Caco-2 (cell line): ENCODE results near the gene FGF1. TPM values are rescaled to one million over a fixed set of nuclear protein-coding genes. Genes with fewer than 3 reads are reported as not detected.
A peak's percentile ranks its signal among the peaks of the same experiment; 100 is the strongest.

Experiments
- BruUV-seq: library from RNA; stranded (reverse); fragments of 400-500 nt; replicated peaks from 2 replicates; lab custom pipeline; 2021; lab: Mats Ljungman, UMichigan
- CTCF ChIA-PET: fragments of 300-600 bp; sonication (Branson Sonifier 250); formaldehyde crosslinking; loops from one replicate; lab custom pipeline; 2022; ENCODE audit warnings: antibody characterized with exemption; lab: Charles Lee
- POLR2A ChIA-PET: fragments of 300-600 bp; sonication (Branson Sonifier 250); formaldehyde crosslinking; loops from one replicate; lab custom pipeline; 2022; ENCODE audit warnings: antibody characterized with exemption; lab: Charles Lee
- DNase-seq, 2 experiments: peaks; one replicate each; pipeline versions ENCODE4 v3.0.0 to v3.0.0-alpha.2; 2020 to 2022
- H3K27me3 ChIP-seq: replicated peaks from 2 replicates; pipeline ENCODE4 v1.6.0; 2011; ENCODE audit warnings: low read length; ENCODE audit not compliant: control insufficient read depth, insufficient read depth
- H3K36me3 ChIP-seq: 2 replicates; pipeline ENCODE4 v1.5.1; 2011; ENCODE audit warnings: low read length; ENCODE audit not compliant: control insufficient read depth, insufficient read depth
- H3K4me1 ChIP-seq: fragments of 250-450 bp; sonication (Bioruptor Pico); 2 replicates; pipeline ENCODE4 v1.5.1; 2020; ENCODE audit warnings: mild to moderate bottlenecking
- H3K4me3 ChIP-seq: 2 replicates; pipeline ENCODE4 v1.5.1; 2011; ENCODE audit warnings: low read depth, mild to moderate bottlenecking, control low read depth, low read length
- H3K9me3 ChIP-seq: fragments of 250-450 bp; sonication (Bioruptor Pico); 2 replicates; pipeline ENCODE4 v1.5.1; 2020; ENCODE audit warnings: mild to moderate bottlenecking, moderate library complexity
- H3K27ac Mint-ChIP-seq: one replicate; pipeline ENCODE4 v1.8.0; 2022; ENCODE audit warnings: mixed read lengths; ENCODE audit not compliant: unreplicated experiment
- H3K27me3 Mint-ChIP-seq: one replicate; pipeline ENCODE4 v1.8.0; 2022; ENCODE audit warnings: mixed read lengths; ENCODE audit not compliant: insufficient read depth, unreplicated experiment
- H3K36me3 Mint-ChIP-seq: one replicate; pipeline ENCODE4 v1.8.0; 2022; ENCODE audit warnings: mild to moderate bottlenecking, mixed read lengths; ENCODE audit not compliant: insufficient read depth, unreplicated experiment
- H3K4me1 Mint-ChIP-seq: one replicate; pipeline ENCODE4 v1.8.0; 2022; ENCODE audit warnings: low read depth, mixed read lengths; ENCODE audit not compliant: unreplicated experiment
- H3K4me3 Mint-ChIP-seq: one replicate; pipeline ENCODE4 v1.8.0; 2022; ENCODE audit warnings: mild to moderate bottlenecking, moderate library complexity, mixed read lengths; ENCODE audit not compliant: unreplicated experiment
- H3K9me3 Mint-ChIP-seq: one replicate; pipeline ENCODE4 v1.8.0; 2022; ENCODE audit warnings: mixed read lengths; ENCODE audit not compliant: unreplicated experiment
- intact Hi-C: fragments of 100-400 bp; cut with micrococcal nuclease; formaldehyde crosslinking; loops from one replicate; pipeline ENCODE4 v1.10.0; 2022; ENCODE audit not compliant: unreplicated experiment
- total RNA-seq: library from RNA; stranded (reverse); gene quantifications from 2 replicates; pipeline ENCODE4 v1.2.3, GENCODE V29; 2022
- TF ChIP-seq, protein P1 (sequence below), 2 experiments: fragments of 200-600 bp in 1 of 2; IDR thresholded peaks; 1 replicate in 1 of 2; 2 replicates in 1 of 2; pipeline versions ENCODE4 v1.5.1 to v1.8.0; 2011 to 2022; ENCODE audit warnings: antibody characterized with exemption in 1 of 2, control low read depth in 1 of 2, inconsistent platforms in 1 of 2, low read depth in 1 of 2, low read length in 1 of 2, mild to moderate bottlenecking in 1 of 2, moderate library complexity in 1 of 2; ENCODE audit not compliant: insufficient read depth in 1 of 2, severe bottlenecking in 1 of 2, unreplicated experiment in 1 of 2

The FGF1 gene
- total RNA-seq, 1 experiment from 2014 or later: not detected

- intact Hi-C loops: no loop called here
- Mint-ChIP-seq H3K4me1 (no peaks in the 10 kb centered on the region), H3K4me3 (no peak overlapping the region), H3K9me3 (no peaks in the 10 kb centered on the region), H3K36me3 (no peaks in the 10 kb centered on the region), H3K27me3 (peaks cover 6% of the 10 kb centered on the region), H3K27ac (no peak overlapping the region)
- Histone ChIP-seq H3K36me3 (no peaks in the 10 kb centered on the region), H3K27me3 (no peaks in the 10 kb centered on the region; the same call in 1 of the 2 replicates), H3K4me3 (no peak overlapping the region), H3K4me1 (no peaks in the 10 kb centered on the region), H3K9me3 (no peaks in the 10 kb centered on the region)
- ChIA-PET POLR2A (no interaction called here), CTCF (no interaction called here)
- BruUV-seq: no TSS peak
- DNase-seq: peak; percentile 21 to 40
- TF ChIP-seq, protein P1, sequence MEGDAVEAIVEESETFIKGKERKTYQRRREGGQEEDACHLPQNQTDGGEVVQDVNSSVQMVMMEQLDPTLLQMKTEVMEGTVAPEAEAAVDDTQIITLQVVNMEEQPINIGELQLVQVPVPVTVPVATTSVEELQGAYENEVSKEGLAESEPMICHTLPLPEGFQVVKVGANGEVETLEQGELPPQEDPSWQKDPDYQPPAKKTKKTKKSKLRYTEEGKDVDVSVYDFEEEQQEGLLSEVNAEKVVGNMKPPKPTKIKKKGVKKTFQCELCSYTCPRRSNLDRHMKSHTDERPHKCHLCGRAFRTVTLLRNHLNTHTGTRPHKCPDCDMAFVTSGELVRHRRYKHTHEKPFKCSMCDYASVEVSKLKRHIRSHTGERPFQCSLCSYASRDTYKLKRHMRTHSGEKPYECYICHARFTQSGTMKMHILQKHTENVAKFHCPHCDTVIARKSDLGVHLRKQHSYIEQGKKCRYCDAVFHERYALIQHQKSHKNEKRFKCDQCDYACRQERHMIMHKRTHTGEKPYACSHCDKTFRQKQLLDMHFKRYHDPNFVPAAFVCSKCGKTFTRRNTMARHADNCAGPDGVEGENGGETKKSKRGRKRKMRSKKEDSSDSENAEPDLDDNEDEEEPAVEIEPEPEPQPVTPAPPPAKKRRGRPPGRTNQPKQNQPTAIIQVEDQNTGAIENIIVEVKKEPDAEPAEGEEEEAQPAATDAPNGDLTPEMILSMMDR (IDR thresholded peaks at IDR 0.05; ENCODE audit: insufficient read depth in 1 of 2, low read depth in 1 of 2, low read length in 1 of 2, severe bottlenecking in 1 of 2, unreplicated experiment in 1 of 2): no peak
Measured at GRCh38 chr5:142597546-142598337, 88.1 kb downstream of the FGF1 start.

DNA sequence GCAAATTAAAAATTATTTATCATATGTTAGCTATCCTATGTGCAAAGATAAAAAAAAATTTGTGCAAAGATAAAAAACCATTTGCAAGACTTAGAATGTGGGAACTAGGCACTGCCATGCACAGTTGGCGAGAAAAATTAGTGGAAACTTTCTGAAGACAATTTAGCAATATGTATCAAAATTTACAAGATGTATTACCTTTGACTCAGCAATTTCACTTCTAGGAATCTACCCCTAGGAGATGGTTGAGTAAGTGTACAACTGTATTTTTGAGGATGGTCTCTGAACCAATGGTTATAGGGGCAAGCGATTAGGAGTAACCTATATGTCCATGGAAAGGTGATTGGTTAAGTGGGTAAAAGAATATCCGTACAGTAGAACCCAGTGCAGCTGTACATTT lies 88.9 kb downstream of the FGF1 start:
- H3K9me3 ChIP-seq: no peaks in the 10 kb centered on the region
- no peaks in the 10 kb centered on the region for H3K4me1 Mint-ChIP-seq
- H3K27me3 ChIP-seq: no peaks in the 10 kb centered on the region; the same call in none of the 2 replicates
- ChIA-PET POLR2A (no interaction called here), CTCF (no interaction called here)
- peaks cover 6% of the 10 kb centered on the region for H3K27me3 Mint-ChIP-seq
- no peaks in the 10 kb centered on the region for H3K9me3 Mint-ChIP-seq
- TF ChIP-seq, protein P1 (IDR thresholded peaks at IDR 0.05; ENCODE audit: insufficient read depth in 1 of 2, low read depth in 1 of 2, low read length in 1 of 2, severe bottlenecking in 1 of 2, unreplicated experiment in 1 of 2): no peak
- no peak overlapping the region for H3K27ac Mint-ChIP-seq
- no TSS peak for BruUV-seq
- intact Hi-C loops: no loop called here
- no peaks in the 10 kb centered on the region for H3K36me3 Mint-ChIP-seq
- no peak overlapping the region for H3K4me3 Mint-ChIP-seq
- no peaks in the 10 kb centered on the region for H3K4me1 ChIP-seq
- no peaks in the 10 kb centered on the region for H3K36me3 ChIP-seq
- H3K4me3 ChIP-seq: no peak overlapping the region
- DNase-seq: no peak

DNA sequence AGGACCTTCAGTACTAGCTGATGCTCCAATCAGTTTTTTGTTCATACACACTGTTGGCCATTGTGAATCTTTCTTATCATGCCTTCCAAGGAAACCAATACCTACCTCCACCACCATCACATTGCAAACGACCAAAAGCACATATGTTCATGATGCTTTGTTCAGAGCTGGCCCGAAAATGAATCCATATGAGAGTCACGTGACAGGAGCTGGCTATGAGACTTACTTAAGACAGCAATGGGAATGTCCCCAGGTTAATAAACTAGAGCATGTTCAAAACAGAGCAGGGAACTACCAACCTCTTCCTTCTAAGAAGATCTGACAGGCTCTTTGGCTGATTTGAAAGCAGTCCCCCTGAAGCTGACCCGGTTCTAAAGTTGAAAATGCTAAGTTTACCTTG lies 93.5 kb downstream of the FGF1 start:
- BruUV-seq: no TSS peak
- intact Hi-C loops: no loop called here
- no peak for DNase-seq
- ChIA-PET POLR2A (no interaction called here), CTCF (no interaction called here)
- H3K27ac Mint-ChIP-seq: no peak overlapping the region
- Histone ChIP-seq H3K4me3 (no peak overlapping the region), H3K36me3 (no peaks in the 10 kb centered on the region), H3K9me3 (no peaks in the 10 kb centered on the region), H3K27me3 (no peaks in the 10 kb centered on the region; the same call in 1 of the 2 replicates), H3K4me1 (peaks cover 7% of the 10 kb centered on the region; the same call in 1 of the 2 replicates)
- H3K9me3 Mint-ChIP-seq: no peaks in the 10 kb centered on the region
- peaks cover 13% of the 10 kb centered on the region for H3K27me3 Mint-ChIP-seq
- peaks cover 7% of the 10 kb centered on the region for H3K4me1 Mint-ChIP-seq
- no peaks in the 10 kb centered on the region for H3K36me3 Mint-ChIP-seq
- TF ChIP-seq, protein P1 (IDR thresholded peaks at IDR 0.05; ENCODE audit: insufficient read depth in 1 of 2, low read depth in 1 of 2, low read length in 1 of 2, severe bottlenecking in 1 of 2, unreplicated experiment in 1 of 2): no peak
- H3K4me3 Mint-ChIP-seq: no peak overlapping the region
